B cell (primary cell): Measurements from ENCODE around the gene MET.

Experiments used
- EZH2 ChIP-seq: IDR thresholded peaks from 2 replicates; pipeline ENCODE4 v1.6.1; 2012; ENCODE audit warnings: borderline replicate concordance, low read depth, mild to moderate bottlenecking, moderate library complexity, low read length; ENCODE audit not compliant: insufficient read depth, poor library complexity, severe bottlenecking
- TF ChIP-seq, protein P1 (sequence below): fragments of 200-600 bp; IDR thresholded peaks from one replicate; pipeline ENCODE4 v1.8.0; 2022; ENCODE audit warnings: antibody characterized with exemption, mild to moderate bottlenecking

DNA sequence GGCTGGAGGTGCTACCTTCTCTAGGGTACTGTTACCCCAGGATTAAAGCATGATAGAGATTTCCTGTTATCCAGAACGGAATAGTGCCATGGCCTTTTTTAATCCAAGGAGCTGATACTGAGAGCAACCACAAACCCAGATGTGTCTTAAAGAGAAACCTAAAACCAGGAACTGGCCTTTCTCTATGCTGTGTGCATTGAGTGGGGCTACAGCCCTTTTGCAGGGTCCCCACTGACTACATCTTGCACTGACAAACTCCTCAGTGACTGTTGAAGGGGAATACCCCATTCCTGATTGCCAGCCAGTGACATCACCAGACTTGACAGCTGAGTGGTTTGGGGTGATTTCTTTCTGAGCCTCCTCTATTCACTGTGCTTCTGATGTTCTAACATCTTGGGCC, 108.5 kb downstream of the MET start:
- TF ChIP-seq, protein P1, sequence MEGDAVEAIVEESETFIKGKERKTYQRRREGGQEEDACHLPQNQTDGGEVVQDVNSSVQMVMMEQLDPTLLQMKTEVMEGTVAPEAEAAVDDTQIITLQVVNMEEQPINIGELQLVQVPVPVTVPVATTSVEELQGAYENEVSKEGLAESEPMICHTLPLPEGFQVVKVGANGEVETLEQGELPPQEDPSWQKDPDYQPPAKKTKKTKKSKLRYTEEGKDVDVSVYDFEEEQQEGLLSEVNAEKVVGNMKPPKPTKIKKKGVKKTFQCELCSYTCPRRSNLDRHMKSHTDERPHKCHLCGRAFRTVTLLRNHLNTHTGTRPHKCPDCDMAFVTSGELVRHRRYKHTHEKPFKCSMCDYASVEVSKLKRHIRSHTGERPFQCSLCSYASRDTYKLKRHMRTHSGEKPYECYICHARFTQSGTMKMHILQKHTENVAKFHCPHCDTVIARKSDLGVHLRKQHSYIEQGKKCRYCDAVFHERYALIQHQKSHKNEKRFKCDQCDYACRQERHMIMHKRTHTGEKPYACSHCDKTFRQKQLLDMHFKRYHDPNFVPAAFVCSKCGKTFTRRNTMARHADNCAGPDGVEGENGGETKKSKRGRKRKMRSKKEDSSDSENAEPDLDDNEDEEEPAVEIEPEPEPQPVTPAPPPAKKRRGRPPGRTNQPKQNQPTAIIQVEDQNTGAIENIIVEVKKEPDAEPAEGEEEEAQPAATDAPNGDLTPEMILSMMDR = no peak
- TF ChIP-seq EZH2 = no peak
